PFSK-1 (cell line): Measurements from ENCODE around the gene MSI2.

Experiments used
- FOXP2 ChIP-seq: optimal IDR thresholded peaks from 2 replicates; pipeline ENCODE3; 2011; ENCODE audit warnings: borderline replicate concordance, control low read depth, inconsistent platforms; ENCODE audit not compliant: insufficient read depth; ENCODE audit errors: extremely low read length, extremely low read depth
- POLR2AphosphoS5 ChIP-seq: IDR thresholded peaks from 2 replicates; pipeline ENCODE4 v1.6.1; 2012; ENCODE audit warnings: low read depth, mild to moderate bottlenecking, control low read depth, low read length, moderate library complexity
- SIN3A ChIP-seq: IDR thresholded peaks from 2 replicates; pipeline ENCODE4 v1.6.1; 2012; ENCODE audit warnings: mild to moderate bottlenecking, low read length, moderate library complexity, borderline replicate concordance; ENCODE audit not compliant: insufficient read depth
- TAF1 ChIP-seq: IDR thresholded peaks from 2 replicates; pipeline ENCODE4 v1.6.1; 2012; ENCODE audit warnings: low read length, control low read depth, borderline replicate concordance; ENCODE audit not compliant: insufficient read depth
- TF ChIP-seq, protein P1 (sequence below), 2 experiments: IDR thresholded peaks; 2 replicates each; pipeline versions ENCODE4 v1.6.1 to v1.8.0; 2011 to 2012; ENCODE audit warnings: low read depth in 2 of 2, low read length in 2 of 2, control low read depth in 1 of 2, inconsistent platforms in 1 of 2, mild to moderate bottlenecking in 1 of 2, moderate library complexity in 1 of 2; ENCODE audit not compliant: insufficient read depth in 1 of 2

The MSI2 gene

DNA sequence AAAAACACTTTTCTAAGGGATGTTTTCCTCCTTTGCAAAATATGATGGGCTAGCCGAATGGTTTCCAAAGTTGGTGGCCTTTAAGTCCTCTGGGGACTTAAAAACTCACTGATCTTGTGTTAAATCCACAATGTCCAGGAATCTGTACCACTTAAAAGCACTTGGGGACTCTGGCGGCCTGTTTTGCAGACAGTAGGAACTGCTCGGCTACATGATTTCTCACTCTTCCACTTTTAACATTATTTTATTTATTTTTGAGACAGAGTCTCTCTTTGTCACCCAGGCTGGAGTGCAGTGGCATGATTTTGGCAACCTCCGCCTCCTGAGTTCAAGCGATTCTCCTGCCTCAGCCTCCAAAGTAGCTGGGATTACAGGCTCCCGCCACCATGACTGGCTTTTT is 9.1 kb upstream of the MSI2 start:
- TF ChIP-seq SIN3A (no peak), TAF1 (no peak), POLR2AphosphoS5 (no peak), FOXP2 (no peak)

DNA sequence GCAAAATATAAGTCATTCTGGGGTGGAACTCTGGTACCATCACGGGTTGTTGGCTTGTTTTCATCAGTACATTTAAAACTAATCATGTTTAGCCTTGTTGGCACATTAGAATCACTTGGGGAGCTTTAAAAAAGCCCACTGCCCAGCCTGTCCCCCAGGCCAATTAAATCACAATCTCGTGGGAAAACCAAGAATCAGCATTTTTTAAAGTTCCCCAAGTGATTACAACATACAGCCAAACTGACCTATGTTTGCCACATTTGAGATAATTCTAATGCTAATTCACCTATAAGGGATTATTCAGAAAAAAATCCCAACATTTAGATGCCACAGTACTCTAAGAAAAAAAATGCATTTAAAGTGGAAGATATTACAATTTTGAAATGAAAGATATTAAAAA is 8.4 kb upstream of the MSI2 start:
- TF ChIP-seq POLR2AphosphoS5 (no peak), FOXP2 (no peak)
- TF ChIP-seq, protein P1, sequence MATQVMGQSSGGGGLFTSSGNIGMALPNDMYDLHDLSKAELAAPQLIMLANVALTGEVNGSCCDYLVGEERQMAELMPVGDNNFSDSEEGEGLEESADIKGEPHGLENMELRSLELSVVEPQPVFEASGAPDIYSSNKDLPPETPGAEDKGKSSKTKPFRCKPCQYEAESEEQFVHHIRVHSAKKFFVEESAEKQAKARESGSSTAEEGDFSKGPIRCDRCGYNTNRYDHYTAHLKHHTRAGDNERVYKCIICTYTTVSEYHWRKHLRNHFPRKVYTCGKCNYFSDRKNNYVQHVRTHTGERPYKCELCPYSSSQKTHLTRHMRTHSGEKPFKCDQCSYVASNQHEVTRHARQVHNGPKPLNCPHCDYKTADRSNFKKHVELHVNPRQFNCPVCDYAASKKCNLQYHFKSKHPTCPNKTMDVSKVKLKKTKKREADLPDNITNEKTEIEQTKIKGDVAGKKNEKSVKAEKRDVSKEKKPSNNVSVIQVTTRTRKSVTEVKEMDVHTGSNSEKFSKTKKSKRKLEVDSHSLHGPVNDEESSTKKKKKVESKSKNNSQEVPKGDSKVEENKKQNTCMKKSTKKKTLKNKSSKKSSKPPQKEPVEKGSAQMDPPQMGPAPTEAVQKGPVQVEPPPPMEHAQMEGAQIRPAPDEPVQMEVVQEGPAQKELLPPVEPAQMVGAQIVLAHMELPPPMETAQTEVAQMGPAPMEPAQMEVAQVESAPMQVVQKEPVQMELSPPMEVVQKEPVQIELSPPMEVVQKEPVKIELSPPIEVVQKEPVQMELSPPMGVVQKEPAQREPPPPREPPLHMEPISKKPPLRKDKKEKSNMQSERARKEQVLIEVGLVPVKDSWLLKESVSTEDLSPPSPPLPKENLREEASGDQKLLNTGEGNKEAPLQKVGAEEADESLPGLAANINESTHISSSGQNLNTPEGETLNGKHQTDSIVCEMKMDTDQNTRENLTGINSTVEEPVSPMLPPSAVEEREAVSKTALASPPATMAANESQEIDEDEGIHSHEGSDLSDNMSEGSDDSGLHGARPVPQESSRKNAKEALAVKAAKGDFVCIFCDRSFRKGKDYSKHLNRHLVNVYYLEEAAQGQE (IDR thresholded peaks at IDR 0.05; ENCODE audit: insufficient read depth in 1 of 2, low read depth in 2 of 2, low read length in 2 of 2), result no peak

DNA sequence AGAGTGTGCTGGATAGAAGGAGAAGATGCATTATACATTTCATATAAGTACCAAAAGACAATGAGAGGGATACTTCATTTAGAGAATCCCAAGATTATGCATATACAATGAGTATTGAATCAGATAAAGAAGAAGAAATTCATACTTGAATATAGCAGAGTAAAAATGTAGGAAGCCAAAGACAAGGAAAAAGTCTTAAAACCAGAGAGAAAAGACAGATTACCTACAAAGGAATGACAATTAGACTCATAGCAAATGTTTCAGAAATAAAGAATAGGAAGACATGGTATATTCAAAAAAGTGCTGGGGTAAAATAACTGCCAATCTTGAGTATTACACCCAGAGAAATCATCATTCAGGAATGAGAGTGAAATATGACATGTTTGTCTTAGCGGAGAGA is 6.8 kb upstream of the MSI2 start:
- no peak for TF ChIP-seq FOXP2
- TF ChIP-seq SIN3A, result no peak
- TF ChIP-seq POLR2AphosphoS5, result no peak
- TF ChIP-seq TAF1, result no peak
- TF ChIP-seq, protein P1 (IDR thresholded peaks at IDR 0.05; ENCODE audit: insufficient read depth in 1 of 2, low read depth in 2 of 2, low read length in 2 of 2), result no peak

DNA sequence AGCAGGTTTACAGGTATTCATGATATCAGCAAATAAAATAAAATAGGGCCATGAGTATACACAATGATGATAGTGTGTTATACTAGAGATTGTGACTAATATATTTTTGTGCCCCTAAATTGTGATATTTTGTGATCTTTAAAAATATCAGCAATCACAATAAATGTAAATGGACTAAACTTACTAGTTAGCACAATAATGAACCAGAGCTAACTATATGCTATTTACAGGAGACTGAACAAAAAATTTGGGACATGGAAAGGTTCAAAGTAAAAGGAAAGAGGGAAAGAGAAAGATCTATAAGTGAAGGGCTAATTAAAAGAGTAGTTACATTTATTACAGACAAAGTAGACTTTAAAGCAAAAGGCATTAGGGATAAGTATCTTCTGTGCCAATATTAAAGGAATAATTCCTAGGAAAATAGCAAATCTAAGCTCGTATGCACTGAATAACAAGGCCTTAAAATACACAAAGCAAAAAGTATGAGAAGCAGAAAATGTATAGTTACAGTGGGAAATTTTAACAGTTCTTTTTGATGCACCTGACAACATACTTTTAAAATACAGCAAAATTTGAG is 5.0 kb upstream of the MSI2 start:
- TF ChIP-seq, protein P1 (IDR thresholded peaks at IDR 0.05; ENCODE audit: insufficient read depth in 1 of 2, low read depth in 2 of 2, low read length in 2 of 2), result no peak
- no peak for TF ChIP-seq FOXP2
- TF ChIP-seq POLR2AphosphoS5, result no peak
- no peak for TF ChIP-seq SIN3A
- no peak for TF ChIP-seq TAF1

DNA sequence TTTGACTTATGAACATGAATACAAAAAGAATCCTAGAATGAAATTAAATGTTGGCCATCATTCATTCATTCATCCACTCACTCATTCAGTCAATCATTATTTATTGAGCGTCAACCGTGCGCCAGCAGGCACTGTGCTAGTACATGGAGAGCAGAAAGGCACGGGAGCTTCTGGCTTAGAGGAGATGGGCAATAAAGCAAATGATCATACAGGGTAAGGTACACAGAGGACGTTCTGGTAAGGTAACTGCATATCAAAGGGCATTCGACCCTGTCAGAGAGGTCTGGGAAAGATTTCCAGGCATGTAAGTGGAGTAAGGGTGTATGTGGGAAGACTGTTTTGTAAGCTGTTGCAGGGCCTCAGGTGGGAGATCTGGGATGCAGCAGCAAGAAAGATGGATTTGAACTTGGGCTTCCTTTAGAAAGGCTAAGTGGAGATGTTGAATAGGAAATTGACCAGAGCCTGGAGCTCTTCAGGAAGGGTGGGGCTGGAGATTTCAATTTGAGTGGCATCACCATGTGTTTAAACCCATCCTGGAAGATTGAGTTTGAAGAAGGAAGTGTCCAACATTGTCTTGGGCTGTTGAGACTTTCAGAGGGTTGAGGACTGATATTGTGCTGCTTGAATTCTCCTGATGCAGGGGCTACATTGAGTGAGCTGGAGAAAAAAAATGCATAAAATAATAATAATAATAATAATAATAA is 2.8 kb upstream of the MSI2 start:
- no peak for TF ChIP-seq FOXP2
- TF ChIP-seq, protein P1 (IDR thresholded peaks at IDR 0.05; ENCODE audit: insufficient read depth in 1 of 2, low read depth in 2 of 2, low read length in 2 of 2), result no peak
- TF ChIP-seq TAF1, result no peak
- no peak for TF ChIP-seq POLR2AphosphoS5
- TF ChIP-seq SIN3A, result no peak
